Fibroblast of skin of scalp (primary cell): ENCODE measurements around the gene PIH1D1.
A peak's percentile ranks its signal among the peaks of the same experiment; 100 is the strongest.

Experiments used
- DNase-seq: peaks from one replicate; pipeline ENCODE4 v3.0.0-alpha.2; 2013

Gene PIH1D1

GRCh38 chr19:49418511-49418910 lies 33.1 kb downstream of the PIH1D1 start:
- DNase-seq = no peak

GRCh38 chr19:49417088-49417487 lies 34.5 kb downstream of the PIH1D1 start:
- no peak for DNase-seq

GRCh38 chr19:49415810-49416200 lies 35.8 kb downstream of the PIH1D1 start:
- no peak for DNase-seq

- peak; percentile 15 for DNase-seq
Measured at GRCh38 chr19:49415102-49415809, 36.4 kb downstream of the PIH1D1 start.

- DNase-seq = no peak
Measured at GRCh38 chr19:49414256-49414655, 37.4 kb downstream of the PIH1D1 start.

- peak; percentile 19 for DNase-seq
Measured at GRCh38 chr19:49413348-49413747, 38.3 kb downstream of the PIH1D1 start.

GRCh38 chr19:49411681-49412326 lies 39.8 kb downstream of the PIH1D1 start:
- no peak for DNase-seq

GRCh38 chr19:49409441-49410029 lies 42.1 kb downstream of the PIH1D1 start:
- DNase-seq = no peak

GRCh38 chr19:49408816-49409440 lies 42.7 kb downstream of the PIH1D1 start:
- DNase-seq = no peak

GRCh38 chr19:49407482-49408015 lies 44.1 kb downstream of the PIH1D1 start:
- no peak for DNase-seq

GRCh38 chr19:49407079-49407478 lies 44.5 kb downstream of the PIH1D1 start:
- DNase-seq = no peak

- peak; percentile 24 for DNase-seq
Measured at GRCh38 chr19:49403404-49404187, 48.0 kb downstream of the PIH1D1 start.

- peak; percentile 18 for DNase-seq
Measured at GRCh38 chr19:49400029-49400428, 51.6 kb downstream of the PIH1D1 start.

GRCh38 chr19:49398931-49399330 lies 52.7 kb downstream of the PIH1D1 start:
- no peak for DNase-seq

- DNase-seq = no peak
Measured at GRCh38 chr19:49398001-49398615, 53.5 kb downstream of the PIH1D1 start.

- DNase-seq = no peak
Measured at GRCh38 chr19:49396738-49397505, 54.7 kb downstream of the PIH1D1 start.
